Activated naive CD8-positive, alpha-beta T cell treated with anti-CD3 and anti-CD28 coated beads, Interleukin-2, amount 50 U/mL, for 16 hours (primary cell): ENCODE measurements around the gene MOB2.

Source experiments
- DNase-seq: peaks from one replicate; pipeline ENCODE4 v3.0.0-alpha.2; 2020; ENCODE audit warnings: low read depth, low spot score

MOB2 gene

DNA sequence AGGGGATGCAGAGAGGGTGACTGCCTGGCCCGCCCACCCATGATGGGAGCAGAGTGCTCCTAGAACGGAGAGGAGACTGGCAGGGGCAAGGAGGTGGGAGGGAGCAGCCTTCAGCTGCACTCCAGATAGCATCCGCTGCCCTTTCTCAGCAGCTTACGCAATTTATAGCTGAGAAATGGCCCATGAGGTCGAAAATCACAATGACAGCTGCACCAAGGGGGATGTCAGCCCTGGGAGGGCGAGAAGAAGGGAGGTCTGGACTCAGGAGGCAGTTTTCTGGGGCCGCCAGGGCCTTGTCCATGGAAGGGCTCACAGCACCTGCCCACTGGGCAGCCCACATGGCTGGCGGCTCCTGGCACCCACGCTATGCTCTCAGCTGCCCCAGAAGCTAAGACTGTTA, 17.6 kb upstream of the MOB2 start:
- DNase-seq: no peak

DNA sequence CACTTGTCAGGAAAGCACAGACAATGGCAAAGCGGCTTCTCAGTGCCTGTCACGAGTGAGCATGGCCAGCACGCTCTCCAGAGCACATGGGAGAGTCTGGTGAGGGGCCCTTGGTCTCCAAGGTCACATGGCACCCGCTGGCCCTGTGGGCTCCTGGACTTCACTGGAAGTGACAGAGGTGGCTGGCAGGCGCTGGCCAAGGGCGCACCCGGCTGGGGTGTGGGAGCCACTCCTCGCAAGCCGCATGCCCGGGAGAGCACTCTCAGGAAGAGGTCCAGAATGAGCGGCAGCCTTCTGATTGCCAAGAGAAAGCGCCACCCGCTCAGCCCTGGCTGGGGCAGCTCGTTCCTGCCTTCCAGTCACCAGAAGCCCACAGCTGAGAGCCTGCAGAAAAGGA, 17.1 kb upstream of the MOB2 start:
- no peak for DNase-seq

DNA sequence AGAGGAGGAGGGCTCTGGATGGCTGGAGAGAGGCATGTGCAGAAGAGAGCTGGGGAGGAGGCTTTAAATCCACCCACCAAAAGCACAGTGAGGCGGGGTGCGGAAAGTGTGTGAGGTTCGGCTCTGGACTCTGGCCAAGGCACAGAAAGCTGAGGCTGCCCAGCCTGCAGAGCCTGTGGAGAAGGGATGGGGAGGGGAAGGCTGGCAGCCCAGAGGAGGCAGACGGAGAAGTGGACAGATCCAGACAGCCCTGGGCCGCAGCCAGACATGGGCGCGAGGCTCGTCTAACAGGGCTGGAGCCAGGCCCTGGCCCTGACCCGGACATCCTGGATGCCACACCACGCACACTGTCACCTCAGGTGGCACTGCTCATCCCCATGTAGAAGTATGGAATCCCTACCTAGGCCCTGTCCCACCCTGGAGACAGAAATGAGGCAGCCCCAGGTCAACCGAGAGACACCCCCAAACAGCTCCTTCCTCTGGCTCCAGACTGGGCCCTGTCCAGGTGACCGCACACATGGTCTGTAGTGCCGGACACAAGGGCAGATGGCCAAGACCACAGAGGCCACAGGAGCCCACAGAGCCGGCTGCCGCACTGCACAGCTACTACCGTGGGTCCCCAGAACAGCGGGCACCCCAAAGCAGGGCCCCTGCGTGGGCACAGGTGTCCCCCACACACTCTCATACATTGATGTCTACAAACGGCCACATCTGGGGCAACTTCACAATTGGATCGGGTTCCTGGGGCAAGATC, 16.6 kb upstream of the MOB2 start:
- DNase-seq: no peak

DNA sequence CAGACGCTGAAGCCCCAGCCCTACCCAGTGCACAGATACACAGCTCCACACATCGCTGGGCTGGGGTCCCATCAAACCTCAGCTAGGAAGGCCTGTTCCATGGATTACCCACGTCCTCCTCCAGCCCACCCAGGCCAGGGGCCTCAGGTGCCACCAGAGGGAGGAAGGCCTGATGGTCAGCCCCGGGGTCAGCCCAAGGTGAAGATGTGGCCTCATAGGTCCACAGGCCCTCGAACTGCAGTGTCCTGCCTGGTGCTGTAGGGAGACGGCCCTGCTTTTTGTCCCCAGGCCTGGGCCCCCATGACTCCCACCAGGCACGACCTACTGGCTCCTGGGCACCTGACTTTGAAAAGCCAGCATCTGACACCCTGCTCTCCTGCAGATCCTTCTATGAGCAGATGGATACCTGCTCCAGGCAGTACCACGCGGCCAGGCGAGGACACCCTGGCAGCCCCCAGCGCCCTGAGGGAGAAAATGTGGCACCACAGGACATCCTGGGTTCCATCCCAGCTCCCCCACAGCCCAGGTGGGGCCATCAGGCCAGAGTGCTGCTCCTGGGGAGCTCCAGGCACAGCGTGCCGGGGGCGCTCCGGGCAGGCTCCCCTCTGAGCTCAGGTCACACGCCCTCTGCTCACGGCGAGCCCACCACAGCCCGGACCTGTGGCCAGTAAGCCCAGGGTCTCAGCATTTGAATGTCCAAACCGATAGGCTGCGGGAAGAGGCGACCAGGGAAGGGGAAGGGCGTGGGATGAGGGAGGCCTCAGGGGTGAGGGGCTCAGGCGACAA, 15.8 kb upstream of the MOB2 start:
- DNase-seq: no peak

DNA sequence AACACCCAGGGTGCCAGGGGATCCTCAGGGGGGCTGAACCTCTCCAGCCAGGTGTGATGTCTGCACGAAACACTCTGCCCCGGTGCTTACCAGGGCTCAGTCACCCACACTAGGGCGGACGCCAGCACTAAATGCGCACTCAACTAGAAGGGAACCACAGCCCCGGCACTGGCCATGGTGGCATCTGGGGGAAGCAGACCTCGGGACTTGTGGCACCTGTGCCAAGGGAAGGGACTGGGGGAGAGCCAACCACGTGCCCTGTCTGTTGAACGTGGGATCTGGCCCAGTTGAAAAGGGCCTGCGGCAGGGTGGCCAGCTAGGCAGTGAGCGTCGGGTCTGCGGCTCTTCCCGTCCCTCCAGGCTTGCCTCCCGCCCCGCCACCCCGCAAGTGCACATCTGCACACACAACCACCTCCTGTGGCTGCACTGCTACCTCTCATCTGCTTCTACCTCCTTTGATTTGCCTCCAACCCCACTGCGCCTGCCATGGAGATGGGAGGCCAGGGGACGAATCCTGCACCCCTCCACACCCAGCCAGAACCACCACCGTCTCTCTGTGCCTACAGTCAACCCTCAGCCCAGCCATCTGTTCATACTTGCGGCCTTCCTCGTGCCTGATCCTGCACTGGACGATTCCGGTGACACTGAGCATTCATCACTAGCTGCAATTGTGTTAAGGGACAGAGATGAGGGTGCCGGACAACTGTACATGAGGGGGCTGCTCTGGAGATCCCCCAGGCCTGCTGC, 15.0 kb upstream of the MOB2 start:
- DNase-seq: no peak

DNA sequence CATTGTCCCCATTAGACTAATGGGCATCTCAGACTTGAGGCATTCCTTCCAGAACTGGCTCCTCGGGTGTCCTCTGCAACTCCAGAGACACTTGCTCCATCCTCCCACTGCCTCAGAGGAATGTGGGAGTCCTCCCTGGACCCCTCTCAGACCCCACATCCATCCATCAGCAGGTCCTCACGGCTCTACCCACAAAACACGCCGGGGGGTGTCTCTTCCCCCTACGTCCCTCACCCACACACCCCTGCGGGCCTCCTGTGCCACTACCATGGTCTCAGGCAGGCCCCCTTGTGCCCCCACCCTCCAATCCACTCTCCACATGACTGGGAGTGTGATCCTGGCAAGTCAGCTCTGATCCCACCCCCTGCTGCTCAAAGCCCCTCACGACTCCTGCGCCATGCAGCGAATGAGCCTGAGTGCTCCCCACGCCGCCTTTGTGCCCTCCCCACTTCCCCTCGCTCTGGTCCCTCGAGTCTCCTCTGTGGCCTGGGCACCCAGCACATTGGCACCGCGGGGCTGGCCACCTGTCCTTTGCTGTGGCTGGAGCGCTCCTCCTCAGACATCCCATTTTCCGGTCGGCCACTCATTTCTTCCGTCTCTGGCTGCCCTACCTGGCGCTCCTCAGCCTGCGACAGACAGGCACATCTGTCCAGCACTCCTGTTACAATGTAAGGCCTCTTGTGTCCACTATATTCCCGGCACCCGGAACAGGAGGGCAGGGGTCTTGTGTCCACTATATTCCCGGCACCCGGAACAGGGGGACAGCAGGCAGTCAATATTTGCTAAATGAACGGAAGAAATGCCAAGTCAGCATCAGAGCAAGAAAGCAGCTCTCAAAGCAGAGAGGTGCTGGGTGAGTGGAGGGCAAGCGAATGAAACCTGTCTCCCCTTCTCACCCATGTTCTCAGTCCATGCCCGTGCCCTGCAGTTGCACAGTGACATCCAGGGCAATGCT, 14.2 kb upstream of the MOB2 start:
- no peak for DNase-seq

DNA sequence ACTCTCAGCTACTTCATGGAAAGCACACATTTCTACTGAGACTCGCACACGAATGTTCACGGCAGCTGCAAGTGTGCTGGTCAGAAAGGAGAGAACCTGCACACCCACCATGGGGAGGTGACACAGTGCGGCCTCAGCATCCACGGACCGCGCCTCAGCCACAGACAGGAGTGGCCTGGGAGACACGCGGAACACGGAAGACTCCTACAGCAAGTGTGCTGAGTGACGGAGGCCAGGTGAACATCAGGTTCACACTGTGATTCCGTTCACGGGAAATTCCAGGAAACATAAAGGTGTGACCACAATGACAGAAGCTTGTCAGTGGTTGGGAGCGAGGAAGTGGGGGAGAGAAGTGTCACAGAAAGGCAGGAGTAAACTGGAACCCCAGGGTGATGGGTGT, 13.3 kb upstream of the MOB2 start:
- DNase-seq: no peak

DNA sequence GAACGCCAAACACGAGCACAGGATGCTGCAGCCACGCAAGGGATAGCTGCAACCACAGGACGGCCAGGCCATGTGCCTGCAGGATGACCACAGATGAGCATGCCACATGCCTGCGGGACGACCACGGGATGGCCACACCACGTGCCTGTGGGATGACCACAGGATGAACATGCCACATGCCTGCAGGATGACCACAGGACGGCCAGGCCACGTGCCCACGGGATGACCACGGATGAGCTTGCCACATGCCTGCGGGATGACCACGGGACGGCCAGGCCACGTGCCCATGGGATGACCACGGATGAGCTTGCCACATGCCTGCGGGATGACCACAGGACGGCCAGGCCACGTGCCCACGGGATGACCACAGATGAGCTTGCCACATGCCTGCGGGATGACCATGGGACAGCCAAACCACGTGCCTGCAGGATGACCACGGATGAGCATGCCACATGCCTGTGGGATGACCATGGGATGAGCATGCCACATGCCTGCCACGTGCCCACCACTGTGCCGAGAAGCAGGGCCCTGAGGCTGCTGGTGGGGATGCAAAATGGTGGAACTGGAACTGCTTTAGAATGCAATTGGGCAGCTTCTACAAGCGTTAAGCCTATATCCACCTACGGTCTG, 12.8 kb upstream of the MOB2 start:
- DNase-seq: no peak

DNA sequence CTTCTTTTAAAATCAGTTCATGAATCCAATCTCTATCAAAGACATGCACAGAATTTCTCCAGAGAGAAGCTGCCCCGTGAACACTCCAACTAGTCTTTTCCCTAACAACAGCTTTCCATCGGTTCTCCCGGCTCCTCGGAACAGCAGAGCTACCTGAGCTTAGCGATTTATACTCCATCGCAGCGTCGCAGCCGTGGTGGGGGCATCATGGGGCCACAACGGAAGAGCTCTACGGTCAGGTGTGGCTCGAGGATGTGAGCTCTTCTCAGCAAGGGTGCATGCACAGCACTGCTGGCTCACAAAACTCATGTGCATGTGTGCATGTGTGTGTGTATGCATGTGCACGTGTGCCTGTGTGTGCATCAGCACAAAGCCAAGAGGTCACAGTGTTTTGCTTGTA, 11.7 kb upstream of the MOB2 start:
- no peak for DNase-seq

DNA sequence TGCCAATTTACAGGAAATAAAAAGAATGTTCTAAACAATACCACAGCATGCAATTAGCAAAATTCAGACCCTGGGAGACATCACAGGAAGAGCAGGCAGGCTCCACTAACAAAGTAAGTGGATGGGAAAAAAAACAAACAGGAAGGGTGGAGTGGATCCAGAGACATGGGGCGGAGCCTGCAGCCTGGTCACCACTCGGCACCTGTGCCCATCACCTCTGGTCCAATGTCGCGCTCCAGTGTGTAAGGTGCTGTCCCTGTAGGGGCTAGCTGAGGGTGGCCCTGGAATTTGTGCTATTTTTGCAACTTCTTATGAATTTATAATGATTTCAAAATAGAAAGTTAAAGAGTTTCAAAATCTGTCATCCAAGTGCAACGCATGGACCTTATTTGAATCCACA, 11.0 kb upstream of the MOB2 start:
- no peak for DNase-seq

DNA sequence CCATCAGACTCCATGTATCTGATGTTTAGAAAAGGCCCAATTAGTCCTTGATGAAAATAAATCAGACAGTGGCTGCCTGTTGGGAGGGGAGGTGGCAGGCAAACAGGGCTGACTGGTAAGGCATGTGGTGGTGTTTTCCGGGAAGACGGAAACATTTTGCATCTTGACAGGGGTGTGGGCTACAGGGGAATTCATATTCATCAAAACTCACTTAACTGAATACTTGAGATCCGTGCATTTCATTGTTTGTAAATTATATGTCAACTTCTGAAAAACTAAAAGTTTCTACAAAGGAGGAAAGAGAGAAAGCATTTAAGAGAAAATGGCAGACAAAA, 10.1 kb upstream of the MOB2 start:
- no peak for DNase-seq

DNA sequence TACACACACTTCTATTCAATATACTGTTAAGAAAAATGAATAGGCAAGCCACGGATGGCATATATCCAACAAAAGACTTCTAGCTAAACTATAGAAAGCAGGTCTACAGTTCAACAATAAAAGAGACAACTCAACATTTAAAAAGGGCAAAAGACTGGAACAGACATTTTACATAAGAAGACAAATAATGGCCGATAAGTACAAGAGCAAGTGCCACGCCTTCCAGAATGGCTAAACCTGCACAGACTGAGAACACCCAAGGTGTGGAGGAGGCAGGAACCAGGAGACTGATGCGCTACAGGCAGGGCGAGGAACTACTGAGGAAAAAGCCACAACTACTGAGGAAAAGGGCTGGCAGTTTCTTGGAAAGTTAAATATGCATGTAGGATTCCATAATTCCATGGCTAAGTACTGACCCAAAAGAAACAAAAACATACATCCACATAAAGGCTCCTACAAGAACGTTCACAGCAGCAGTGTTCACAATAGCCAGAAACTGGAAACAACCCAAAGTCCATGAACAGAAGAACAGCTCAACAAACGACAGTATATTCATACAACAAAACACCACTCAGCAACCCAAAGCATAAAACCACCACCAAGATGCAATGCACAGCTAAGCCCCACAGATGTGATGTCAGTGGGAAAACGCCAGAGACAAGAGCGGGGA, 9.6 kb upstream of the MOB2 start:
- DNase-seq: no peak

DNA sequence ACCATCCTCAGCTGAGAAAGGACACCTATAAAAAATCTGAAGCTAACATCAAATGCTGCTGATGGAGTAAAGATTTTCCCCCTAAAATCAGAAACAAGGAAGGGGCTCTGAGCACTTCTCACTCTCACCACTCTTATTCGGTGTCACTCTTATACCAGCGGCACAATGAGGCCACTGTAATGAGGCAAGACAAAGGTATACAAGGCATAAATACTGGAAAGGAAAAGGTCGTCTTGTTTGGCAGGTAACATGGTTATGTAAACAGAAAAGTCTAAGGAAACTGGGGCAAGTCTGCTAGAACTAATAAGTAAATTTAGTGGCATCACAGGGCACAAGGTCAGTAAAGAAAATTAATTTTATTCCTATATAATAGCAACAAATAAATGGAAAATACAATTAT, 8.1 kb upstream of the MOB2 start:
- DNase-seq: no peak

DNA sequence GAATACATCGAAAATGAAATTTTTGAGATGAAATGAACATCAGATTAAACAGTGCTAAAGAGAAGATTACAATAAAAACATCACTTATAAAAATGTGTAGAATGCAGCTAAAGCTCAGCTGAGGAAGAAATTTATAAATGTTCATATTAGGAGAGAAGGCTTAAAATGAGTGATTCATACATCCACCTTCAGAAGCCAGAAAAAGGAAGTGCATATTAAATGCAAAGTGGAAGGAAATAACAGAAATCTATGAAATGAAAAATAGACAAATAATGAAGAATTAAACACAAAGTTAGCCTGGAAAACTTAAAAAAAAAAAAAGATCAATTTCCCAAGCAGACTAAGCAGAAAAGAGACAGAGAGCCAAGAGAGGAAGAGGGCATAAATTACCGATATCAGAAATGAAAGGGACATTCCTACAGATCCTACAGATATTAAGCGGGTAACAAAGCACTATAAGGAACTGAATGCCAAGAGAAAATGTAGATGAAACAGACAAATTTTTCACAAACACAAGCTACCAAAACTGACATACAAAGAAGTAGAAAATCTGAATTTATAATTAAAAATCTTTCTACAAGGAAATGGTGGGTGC, 7.2 kb upstream of the MOB2 start:
- no peak for DNase-seq

DNA sequence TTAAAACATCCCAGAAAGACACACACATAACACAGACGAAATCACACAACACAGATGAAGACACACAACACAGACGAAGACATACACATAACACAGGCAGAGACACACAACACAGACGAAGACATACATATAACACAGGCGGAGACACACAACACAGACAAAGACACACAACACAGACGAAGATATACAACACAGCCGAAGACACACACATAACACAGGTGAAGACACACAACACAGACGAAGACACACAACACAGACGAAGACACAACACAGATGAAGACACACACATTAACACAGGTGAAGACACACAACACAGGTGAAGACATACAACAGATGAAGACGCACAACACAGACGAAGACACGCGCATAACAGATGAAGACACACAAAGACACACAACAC, 4.8 kb upstream of the MOB2 start:
- DNase-seq: no peak

DNA sequence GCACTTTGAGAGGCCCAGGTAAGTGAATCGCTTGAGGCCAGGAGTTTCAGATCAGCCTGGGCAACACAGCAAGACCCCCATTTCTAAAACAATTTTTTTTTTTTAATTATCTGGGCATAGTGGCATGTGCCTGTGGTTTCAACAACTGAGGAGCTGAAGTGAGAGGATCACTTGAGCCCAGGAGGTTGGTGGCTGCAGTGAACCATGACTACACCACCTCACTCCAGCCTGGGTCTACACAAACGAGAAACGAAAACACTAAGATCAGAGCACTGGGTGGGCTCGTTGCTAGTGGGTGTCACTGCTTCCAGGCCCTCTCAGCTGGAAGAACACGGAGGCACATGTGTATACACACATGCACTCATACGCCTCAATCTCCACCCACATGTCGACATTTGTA, 4.1 kb upstream of the MOB2 start:
- no peak for DNase-seq

DNA sequence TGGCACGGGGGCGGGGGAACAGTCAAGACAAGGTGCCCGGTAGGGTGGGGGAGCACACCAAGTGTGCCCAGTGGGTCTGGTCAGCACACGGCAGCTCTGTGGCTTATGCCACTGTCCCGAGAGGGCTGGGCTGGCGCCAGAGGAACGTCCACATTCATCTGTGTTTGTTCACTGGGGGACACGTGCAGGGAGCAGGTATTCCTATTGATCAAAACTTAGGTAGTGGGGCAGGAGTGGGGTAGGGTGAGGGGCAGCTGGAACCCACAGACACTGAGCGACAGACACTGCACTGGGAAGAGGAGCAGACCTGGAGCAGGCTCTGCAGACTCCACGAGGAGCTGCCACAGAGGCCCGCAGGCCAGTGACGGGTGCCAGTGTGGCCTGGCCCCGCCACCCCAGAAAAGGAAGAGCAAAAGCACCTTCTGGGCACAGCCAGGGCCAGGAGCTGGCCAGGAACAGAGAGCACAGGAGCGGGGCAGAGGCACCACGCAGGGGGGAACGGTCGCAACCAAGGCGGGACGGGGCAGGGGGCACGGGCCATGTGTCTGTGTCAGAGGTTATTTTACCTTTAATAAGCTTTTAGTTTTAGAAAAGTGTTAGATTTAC, 2.1 kb upstream of the MOB2 start:
- DNase-seq: no peak

DNA sequence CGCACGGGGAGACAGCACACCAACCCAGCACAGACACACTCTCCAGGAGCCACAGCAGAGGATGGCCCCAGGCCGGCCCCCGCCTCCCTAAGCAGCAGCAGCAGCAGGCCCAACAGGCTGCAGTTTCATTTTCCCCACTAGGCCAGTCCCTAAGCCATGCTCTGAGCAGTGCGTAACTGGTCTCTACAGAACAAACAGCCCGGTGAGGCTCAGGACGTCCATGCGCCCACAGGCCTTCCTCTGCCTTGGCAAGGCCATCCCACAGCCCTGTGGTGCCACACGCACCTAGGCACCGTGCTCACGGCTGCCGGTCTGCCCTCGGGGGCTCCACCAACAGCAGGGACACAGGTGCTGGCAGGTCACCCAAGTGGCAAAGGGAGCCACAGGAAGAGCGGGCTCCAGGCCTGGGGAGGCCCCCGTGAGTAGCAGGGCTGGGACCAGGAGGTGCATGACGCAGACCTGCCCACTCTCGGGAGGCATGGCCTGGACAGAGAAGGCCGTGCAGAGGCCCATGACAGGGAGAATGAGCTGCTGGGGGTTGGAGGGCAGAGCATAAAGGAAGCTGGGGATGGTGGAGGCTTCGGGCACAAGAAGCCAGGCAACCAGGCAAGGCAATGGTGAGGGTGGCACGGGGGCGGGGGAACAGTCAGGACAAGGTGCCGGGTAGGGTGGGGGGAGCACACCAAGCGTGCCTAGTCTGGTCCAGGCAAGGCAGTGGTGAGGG, 1.4 kb upstream of the MOB2 start:
- DNase-seq: no peak
